Measurements from ENCODE around the gene BGN.

BGN gene

GRCh38 chrX:153462291-153462690, 32.5 kb upstream of the BGN start:
- DNase-seq: no peak

- DNase-seq: no peak
These were observed 31.7 kb upstream of the BGN start for GRCh38 chrX:153463031-153463430.

- DNase-seq: no peak
These were observed 31.2 kb upstream of the BGN start for GRCh38 chrX:153463556-153463955.

- no peak for DNase-seq
These were observed 30.7 kb upstream of the BGN start for GRCh38 chrX:153464116-153464515.

GRCh38 chrX:153465691-153466380, 28.9 kb upstream of the BGN start:
- DNase-seq: no peak

GRCh38 chrX:153468008-153468580, 26.7 kb upstream of the BGN start:
- no peak for DNase-seq

- DNase-seq: no peak
These were observed 24.9 kb upstream of the BGN start for GRCh38 chrX:153469811-153470410.

GRCh38 chrX:153470411-153471363, 24.1 kb upstream of the BGN start, which contains the start of gene HAUS7:
HAUS7 (minus strand) TSS chrX:153470576; CDS start chrX:153470557, 19 bp downstream.
- peak; percentile 91 for DNase-seq

GRCh38 chrX:153471663-153472280, 23.0 kb upstream of the BGN start:
- DNase-seq: no peak

GRCh38 chrX:153473126-153473525, 21.7 kb upstream of the BGN start:
- DNase-seq: no peak

- no peak for DNase-seq
These were observed 20.5 kb upstream of the BGN start for GRCh38 chrX:153474266-153474665.

- DNase-seq: no peak
These were observed 20.1 kb upstream of the BGN start for GRCh38 chrX:153474718-153475117.

GRCh38 chrX:153475271-153475670, 19.5 kb upstream of the BGN start:
- DNase-seq: no peak

GRCh38 chrX:153475751-153476281, 19.0 kb upstream of the BGN start:
- no peak for DNase-seq

GRCh38 chrX:153476666-153477363, 18.0 kb upstream of the BGN start:
- DNase-seq: no peak

- DNase-seq: no peak
These were observed 17.4 kb upstream of the BGN start for GRCh38 chrX:153477364-153477857.

GRCh38 chrX:153477901-153478300, 16.9 kb upstream of the BGN start:
- no peak for DNase-seq

- no peak for DNase-seq
These were observed 16.0 kb upstream of the BGN start for GRCh38 chrX:153478746-153479145.

- DNase-seq: no peak
These were observed 13.7 kb upstream of the BGN start for GRCh38 chrX:153481043-153481442.

GRCh38 chrX:153482376-153483015, 12.3 kb upstream of the BGN start:
- no peak for DNase-seq

Data from NCI-H2227 treated with DMSO at 0.1 percent for 48 hours (cell line).